HepG2 (cell line): ENCODE measurements around the gene PKM. TPM values are rescaled to one million over a fixed set of nuclear protein-coding genes. Genes with fewer than 3 reads are reported as not detected.

Source experiments
- ATAC-seq: fragments of 200-7000 bp; cut with Tn5 transposase; 3 replicates; pipeline ENCODE4 v1.9.1; 2020; ENCODE audit warnings: mild to moderate bottlenecking, moderate library complexity
- BruUV-seq: library from RNA; stranded (reverse); fragments of 400-500 nt; replicated peaks from 2 replicates; lab custom pipeline; 2021; lab: Mats Ljungman, UMichigan
- CTCF ChIA-PET: fragments of 300-600 bp; formaldehyde crosslinking; extraction: SDS; loops from one replicate; lab custom pipeline; 2021; ENCODE audit warnings: low total read pairs, inconsistent platforms, low intra/inter-chr PET ratio; lab: Yijun Ruan, JAX
- POLR2A ChIA-PET: fragments of 350-600 bp; sonication (Branson Sonifier 250); formaldehyde crosslinking; loops from one replicate; lab custom pipeline; 2020; ENCODE audit warnings: antibody characterized with exemption, inconsistent platforms; lab: Yijun Ruan, JAX
- DNase-seq: peaks from one replicate; pipeline ENCODE4 v3.0.0-alpha.2; 2015; ENCODE audit warnings: low spot score
- FAIRE-seq: peaks from 3 replicates; lab custom pipeline; 2011; peaks lifted over from hg19 to GRCh38; lab: Jason Lieb, UNC
- H2AFZ ChIP-seq: one replicate; pipeline ENCODE4 v1.6.1; 2011; ENCODE audit warnings: low read length, inconsistent platforms
- H3K27ac ChIP-seq: fragments of 300-600 bp; 3 replicates; pipeline ENCODE4 v1.8.0; 2011; ENCODE audit warnings: mixed run types, mild to moderate bottlenecking, mixed read lengths, low read length, inconsistent platforms; ENCODE audit not compliant: insufficient read depth; ENCODE audit errors: extremely low read length
- H3K27me3 ChIP-seq, 2 experiments: fragments of 200-600 bp in 1 of 2; 2 replicates in 1 of 2; 3 replicates in 1 of 2; pipeline versions ENCODE4 v1.6.0 to v1.8.0; 2011; ENCODE audit warnings: low read length in 2 of 2, mild to moderate bottlenecking in 2 of 2, moderate library complexity in 2 of 2, inconsistent platforms in 1 of 2; ENCODE audit not compliant: insufficient read depth in 2 of 2, control insufficient read depth in 1 of 2
- H3K36me3 ChIP-seq, 2 experiments: fragments of 200-600 bp in 1 of 2; replicated peaks in 1 of 2; 2 replicates in 1 of 2; 3 replicates in 1 of 2; pipeline versions ENCODE4 v1.5.1 to v1.8.0; 2011; ENCODE audit warnings: low read length in 2 of 2, inconsistent platforms in 1 of 2; ENCODE audit not compliant: insufficient read depth in 2 of 2, control insufficient read depth in 1 of 2
- H3K4me1 ChIP-seq: 2 replicates; pipeline ENCODE4 v1.5.1; 2012; ENCODE audit warnings: low read length, inconsistent platforms; ENCODE audit not compliant: insufficient read depth
- H3K4me2 ChIP-seq: 2 replicates; pipeline ENCODE4 v1.6.0; 2011; ENCODE audit warnings: low read depth, low read length, inconsistent platforms
- H3K4me3 ChIP-seq, 3 experiments: fragments of 200-600 bp in 1 of 3; sonication (generic), shearing (Covaris generic) in 1 of 3; replicated peaks in 1 of 3; 2 replicates each; pipeline ENCODE4 v1.5.1; 2011 to 2016; ENCODE audit warnings: low read length in 3 of 3, inconsistent platforms in 2 of 3, low read depth in 2 of 3, mild to moderate bottlenecking in 2 of 3, control low read depth in 1 of 3, mixed read lengths in 1 of 3; ENCODE audit not compliant: insufficient read depth in 1 of 3
- H3K79me2 ChIP-seq: one replicate; pipeline ENCODE4 v1.6.1; 2011; ENCODE audit warnings: low read length, inconsistent platforms; ENCODE audit not compliant: insufficient read depth
- H3K9ac ChIP-seq: 2 replicates; pipeline ENCODE4 v1.6.0; 2011; ENCODE audit warnings: mild to moderate bottlenecking, low read depth, low read length, inconsistent platforms; ENCODE audit not compliant: insufficient read depth
- H3K9me3 ChIP-seq: 2 replicates; pipeline ENCODE4 v1.5.1; 2012; ENCODE audit warnings: mild to moderate bottlenecking, low read length
- H4K20me1 ChIP-seq: 2 replicates; pipeline ENCODE4 v1.6.0; 2011; ENCODE audit warnings: inconsistent platforms, mild to moderate bottlenecking, low read length, moderate library complexity; ENCODE audit not compliant: insufficient read depth
- CEBPG ChIP-seq: IDR thresholded peaks from 2 replicates; pipeline ENCODE4 v1.6.1; 2016
- GABPA ChIP-seq, 2 experiments: IDR thresholded peaks; 2 replicates each; pipeline ENCODE4 v1.6.1; 2011 to 2016; ENCODE audit warnings: low read depth in 2 of 2, low read length in 1 of 2, missing biosample characterization in 1 of 2, missing genetic modification characterization in 1 of 2
- HMG20B ChIP-seq: conservative IDR thresholded peaks from 2 replicates; pipeline ENCODE4 v1.6.1; 2016; ENCODE audit warnings: missing genetic modification reagents, missing compliant biosample characterization
- JUND ChIP-seq: sonication (generic); formaldehyde crosslinking; IDR thresholded peaks from 2 replicates; pipeline ENCODE4 v1.8.0; 2022; ENCODE audit warnings: mild to moderate bottlenecking, missing genetic modification reagents
- KLF12 ChIP-seq: sonication (generic); formaldehyde crosslinking; IDR thresholded peaks from 2 replicates; pipeline ENCODE4 v1.4.0; 2020; ENCODE audit warnings: missing genetic modification reagents, borderline replicate concordance
- KLF9 ChIP-seq: IDR thresholded peaks from 2 replicates; pipeline ENCODE4 v1.6.1; 2016; ENCODE audit warnings: low read depth
- MTF1 ChIP-seq: sonication (generic); formaldehyde crosslinking; IDR thresholded peaks from 2 replicates; pipeline ENCODE4 v1.5.0; 2020; ENCODE audit warnings: missing genetic modification reagents
- NFRKB ChIP-seq: fragments of 450-650 bp; IDR thresholded peaks from 2 replicates; pipeline ENCODE4 v1.6.1; 2017
- SAFB2 ChIP-seq: sonication (generic); formaldehyde crosslinking; IDR thresholded peaks from 2 replicates; pipeline ENCODE4 v1.5.1; 2020; ENCODE audit warnings: missing genetic modification reagents, low read depth, mild to moderate bottlenecking, borderline replicate concordance
- SETDB1 ChIP-seq: sonication (generic); formaldehyde crosslinking; IDR thresholded peaks from 2 replicates; pipeline ENCODE4 v1.5.1; 2020; ENCODE audit warnings: missing genetic modification reagents, mild to moderate bottlenecking, borderline replicate concordance
- SP1 ChIP-seq, 2 experiments: fragments of 450-650 bp in 1 of 2; sonication (generic) in 1 of 2; formaldehyde crosslinking in 1 of 2; IDR thresholded peaks; 2 replicates each; pipeline versions ENCODE4 v1.4.0 to v1.6.1; 2016 to 2020; ENCODE audit warnings: missing genetic modification reagents in 1 of 2
- TRIM24 ChIP-seq: sonication (generic); formaldehyde crosslinking; IDR thresholded peaks from 2 replicates; pipeline ENCODE4 v1.8.0; 2022; ENCODE audit warnings: mild to moderate bottlenecking, missing genetic modification reagents
- ZFX ChIP-seq: sonication (generic); formaldehyde crosslinking; IDR thresholded peaks from 2 replicates; pipeline ENCODE4 v1.4.0; 2020; ENCODE audit warnings: mild to moderate bottlenecking, low read depth, missing genetic modification reagents, moderate library complexity
- ZNF282 ChIP-seq: fragments of 450-650 bp; IDR thresholded peaks from 2 replicates; pipeline ENCODE4 v1.6.1; 2018; ENCODE audit not compliant: partially characterized antibody
- ZNF354B ChIP-seq: sonication (generic); formaldehyde crosslinking; IDR thresholded peaks from 2 replicates; pipeline ENCODE4 v1.8.0; 2022; ENCODE audit warnings: mild to moderate bottlenecking, missing genetic modification reagents
- ZNF460 ChIP-seq: sonication (generic); formaldehyde crosslinking; IDR thresholded peaks from 2 replicates; pipeline ENCODE4 v1.5.1; 2020; ENCODE audit warnings: missing genetic modification reagents, mild to moderate bottlenecking, borderline replicate concordance
- WGBS: methylation state at CpG from one replicate; pipeline ENCODE4 v1.1.6; 2017; ENCODE audit warnings: low lambda C conversion rate; 5-methylcytosine and 5-hydroxymethylcytosine counted together
- in situ Hi-C: cut with HindIII; loops from 2 replicates; pipeline ENCODE4 v1.10.0; 2017; ENCODE audit warnings: low pct_unique_long_range_greater_than_20kb; ENCODE audit not compliant: extremely low pct_ligation_motif_present
- intact Hi-C: fragments of 100-400 bp; cut with micrococcal nuclease; formaldehyde crosslinking; loops from one replicate; pipeline ENCODE4 v1.10.0; 2022; ENCODE audit not compliant: unreplicated experiment
- polyA plus RNA-seq, 8 experiments: library from polyadenylated mRNA; depleted of rRNA in 3 of 8; stranded (reverse) in 7 of 8; unstranded in 1 of 8; fragments of >200 nt; fragmentation: Illumina TruSeq in 4 of 8; extraction: Trizol in 4 of 8; gene quantifications; 2 replicates each; pipeline versions ENCODE4 v1.2.1 to v1.2.3, GENCODE V29; 2011 to 2016; ENCODE audit warnings: low read depth in 4 of 8, missing spikeins in 1 of 8, mixed read lengths in 1 of 8; ENCODE audit not compliant: insufficient read depth in 1 of 8
- total RNA-seq, 5 experiments: library from RNA; depleted of rRNA; stranded (reverse); fragments of >200 nt; fragmentation: Illumina TruSeq; extraction: Trizol; gene quantifications; 2 replicates each; pipeline ENCODE4 v1.2.3, GENCODE V29; 2016; ENCODE audit warnings: low read depth in 1 of 5
- TF ChIP-seq, protein P1 (sequence below): sonication (generic); formaldehyde crosslinking; IDR thresholded peaks from 2 replicates; pipeline ENCODE4 v1.4.0; 2020; ENCODE audit warnings: low read depth, missing genetic modification reagents

The PKM gene
- total and polyA plus RNA-seq, 2 of the 13 experiments (the other 11 are each of a cell fraction or from before 2014, with no cell fraction given), result 488 to 780 TPM

DNA sequence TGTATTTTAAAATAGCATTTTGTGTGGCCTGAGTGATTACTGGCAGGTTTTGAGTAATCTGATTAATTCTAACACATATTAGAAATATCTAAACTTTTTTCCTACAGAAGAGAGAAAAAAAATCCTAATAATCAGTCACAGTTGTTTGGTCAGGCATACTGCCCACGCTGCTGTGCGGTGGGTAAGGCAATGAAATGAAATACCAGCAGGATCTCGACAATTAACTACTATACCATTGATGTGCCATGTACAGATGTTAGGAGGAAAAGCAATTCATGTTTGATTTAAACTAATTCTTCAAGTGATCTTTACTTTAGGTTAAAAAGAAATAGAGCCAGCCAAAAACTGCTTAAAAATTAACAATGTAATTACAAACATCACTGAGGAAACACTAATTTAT, 38.6 kb downstream of the PKM start:
- 7% methylated on average over 3 of the region's 3 CpGs for WGBS
- Histone ChIP-seq H3K4me1 (peaks cover 15% of the 10 kb centered on the region), H3K4me2 (no peak overlapping the region), H3K27ac (no peak overlapping the region), H3K27me3 (peaks cover 6 to 11% of the 10 kb centered on the region in 2 experiments; a peak in 4 of 5 replicates), H3K79me2 (no peaks in the 10 kb centered on the region), H3K4me3 (no peak overlapping the region), H4K20me1 (no peaks in the 10 kb centered on the region), H3K36me3 (no peaks in the 10 kb centered on the region), H2AFZ (no peak overlapping the region), H3K9ac (no peak overlapping the region), H3K9me3 (no peaks in the 10 kb centered on the region)
- DNase-seq (no peak), ATAC-seq (no peak), FAIRE-seq (no peak)
- in situ Hi-C loops (no loop called here), intact Hi-C loops (no loop called here)
- CTCF ChIA-PET, result no interaction called here
- TF ChIP-seq ZNF460 (CRISPR knock-in tag) (no peak), JUND (CRISPR knock-in tag) (no peak), SETDB1 (CRISPR knock-in tag) (no peak), ZNF282 (no peak), HMG20B (CRISPR knock-in tag) (no peak), SAFB2 (CRISPR knock-in tag) (no peak), KLF9 (CRISPR knock-in tag) (no peak), SP1 (IDR thresholded peaks at IDR 0.05) (no peak), SP1 (CRISPR knock-in tag; IDR thresholded peaks at IDR 0.05) (no peak)
- POLR2A ChIA-PET, result no interaction called here
- no TSS peak for BruUV-seq

DNA sequence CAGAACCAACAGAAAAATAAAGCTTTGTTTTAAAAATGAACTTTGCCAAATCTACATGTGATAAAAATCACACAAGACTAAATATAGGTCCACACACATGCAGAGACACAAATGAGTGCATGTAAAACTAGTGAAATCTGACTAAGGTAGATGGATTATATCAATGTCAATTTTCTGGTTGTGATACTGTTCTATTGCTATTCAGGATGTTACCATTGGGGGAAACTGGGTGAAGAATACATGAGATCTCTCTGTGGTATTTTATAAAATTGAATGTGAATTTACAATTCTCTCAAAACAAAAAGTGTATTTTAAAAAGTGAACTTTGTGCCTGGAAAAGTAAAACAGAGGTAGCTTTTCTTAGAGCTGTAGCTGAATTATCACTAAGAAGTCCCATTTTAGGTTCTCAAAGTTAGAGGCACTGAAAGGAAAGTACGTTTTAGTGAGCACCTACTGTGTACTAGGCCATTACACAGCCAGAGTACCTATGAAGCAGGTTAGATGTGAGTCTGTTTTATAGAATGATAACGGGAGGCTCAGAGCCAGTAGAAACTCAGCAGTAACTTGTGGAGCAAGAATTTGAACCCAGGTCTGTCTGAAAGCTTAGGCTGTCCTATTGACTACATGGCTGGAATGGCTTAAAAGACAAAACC, 41.6 kb downstream of the PKM start:
- ChIA-PET CTCF (no interaction called here), POLR2A (no interaction called here)
- no peaks in the 10 kb centered on the region for H3K79me2 ChIP-seq
- no peak overlapping the region for H3K27ac ChIP-seq
- no peaks in the 10 kb centered on the region for H3K9me3 ChIP-seq
- H3K9ac ChIP-seq, result no peak overlapping the region
- no peaks in the 10 kb centered on the region for H4K20me1 ChIP-seq
- BruUV-seq, result no TSS peak
- no peak for FAIRE-seq
- H2AFZ ChIP-seq, result no peak overlapping the region
- DNase-seq, result no peak
- no peak overlapping the region for H3K4me2 ChIP-seq
- peaks cover 2 to 4% of the 10 kb centered on the region in 2 experiments; a peak in 2 of 5 replicates for H3K27me3 ChIP-seq
- ATAC-seq, result no peak
- no peak overlapping the region for H3K4me3 ChIP-seq
- intact Hi-C loops (no loop called here), in situ Hi-C loops (no loop called here)
- WGBS, result 16% methylated on average over 2 of the region's 2 CpGs
- H3K4me1 ChIP-seq, result peaks cover 12% of the 10 kb centered on the region
- H3K36me3 ChIP-seq, result no peaks in the 10 kb centered on the region
- TF ChIP-seq NFRKB (no peak), KLF12 (CRISPR knock-in tag) (no peak), ZFX (CRISPR knock-in tag) (no peak), GABPA (IDR thresholded peaks at IDR 0.05; ENCODE audit: low read depth, low read length) (no peak), GABPA (CRISPR knock-in tag; IDR thresholded peaks at IDR 0.05; ENCODE audit: low read depth) (no peak), ZNF354B (CRISPR knock-in tag) (no peak), MTF1 (CRISPR knock-in tag) (no peak), CEBPG (CRISPR knock-in tag) (no peak), TRIM24 (CRISPR knock-in tag) (no peak)
- TF ChIP-seq, protein P1, sequence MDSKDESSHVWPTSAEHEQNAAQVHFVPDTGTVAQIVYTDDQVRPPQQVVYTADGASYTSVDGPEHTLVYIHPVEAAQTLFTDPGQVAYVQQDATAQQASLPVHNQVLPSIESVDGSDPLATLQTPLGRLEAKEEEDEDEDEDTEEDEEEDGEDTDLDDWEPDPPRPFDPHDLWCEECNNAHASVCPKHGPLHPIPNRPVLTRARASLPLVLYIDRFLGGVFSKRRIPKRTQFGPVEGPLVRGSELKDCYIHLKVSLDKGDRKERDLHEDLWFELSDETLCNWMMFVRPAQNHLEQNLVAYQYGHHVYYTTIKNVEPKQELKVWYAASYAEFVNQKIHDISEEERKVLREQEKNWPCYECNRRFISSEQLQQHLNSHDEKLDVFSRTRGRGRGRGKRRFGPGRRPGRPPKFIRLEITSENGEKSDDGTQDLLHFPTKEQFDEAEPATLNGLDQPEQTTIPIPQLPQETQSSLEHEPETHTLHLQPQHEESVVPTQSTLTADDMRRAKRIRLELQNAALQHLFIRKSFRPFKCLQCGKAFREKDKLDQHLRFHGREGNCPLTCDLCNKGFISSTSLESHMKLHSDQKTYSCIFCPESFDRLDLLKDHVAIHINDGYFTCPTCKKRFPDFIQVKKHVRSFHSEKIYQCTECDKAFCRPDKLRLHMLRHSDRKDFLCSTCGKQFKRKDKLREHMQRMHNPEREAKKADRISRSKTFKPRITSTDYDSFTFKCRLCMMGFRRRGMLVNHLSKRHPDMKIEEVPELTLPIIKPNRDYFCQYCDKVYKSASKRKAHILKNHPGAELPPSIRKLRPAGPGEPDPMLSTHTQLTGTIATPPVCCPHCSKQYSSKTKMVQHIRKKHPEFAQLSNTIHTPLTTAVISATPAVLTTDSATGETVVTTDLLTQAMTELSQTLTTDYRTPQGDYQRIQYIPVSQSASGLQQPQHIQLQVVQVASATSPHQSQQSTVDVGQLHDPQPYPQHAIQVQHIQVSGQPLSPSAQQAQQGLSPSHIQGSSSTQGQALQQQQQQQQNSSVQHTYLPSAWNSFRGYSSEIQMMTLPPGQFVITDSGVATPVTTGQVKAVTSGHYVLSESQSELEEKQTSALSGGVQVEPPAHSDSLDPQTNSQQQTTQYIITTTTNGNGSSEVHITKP, result no peak
